Thyroid gland (tissue), 4 donors: ENCODE measurements around the gene FAM180B. TPM values are rescaled to one million over a fixed set of nuclear protein-coding genes. Genes with fewer than 3 reads are reported as not detected.

Source experiments
- DNase-seq, 2 donors: peaks; one replicate each; pipeline ENCODE4 v3.0.0-alpha.2; 2019
- H3K27ac ChIP-seq, 3 donors: fragments of 200-600 bp; sonication (generic); 1 replicate in 2 of 3; 2 replicates in 1 of 3; pipeline ENCODE4 v1.5.1; 2016 to 2019; ENCODE audit warnings: mild to moderate bottlenecking in 1 of 3, moderate library complexity in 1 of 3
- H3K27me3 ChIP-seq: fragments of 200-600 bp; sonication (generic); one replicate; pipeline ENCODE4 v1.5.1; 2019
- H3K36me3 ChIP-seq, 2 donors: fragments of 200-600 bp; sonication (generic); one replicate each; pipeline ENCODE4 v1.5.1; 2016 to 2019
- H3K4me1 ChIP-seq, 2 donors: fragments of 200-600 bp; sonication (generic); one replicate each; pipeline ENCODE4 v1.5.1; 2017 to 2019
- H3K4me3 ChIP-seq, 3 donors: fragments of 200-600 bp; sonication (generic); replicated peaks in 1 of 3; 1 replicate in 2 of 3; 2 replicates in 1 of 3; pipeline ENCODE4 v1.5.1; 2016; ENCODE audit warnings: mild to moderate bottlenecking in 1 of 3
- H3K9me3 ChIP-seq: fragments of 200-600 bp; sonication (generic); one replicate; pipeline ENCODE4 v1.5.1; 2017
- POLR2A ChIP-seq, 2 donors: fragments of 450-650 bp; IDR thresholded peaks; one replicate each; pipeline ENCODE4 v1.6.1; 2017; ENCODE audit warnings: antibody characterized with exemption in 2 of 2, mild to moderate bottlenecking in 2 of 2, moderate library complexity in 1 of 2
- WGBS, 2 donors: methylation state at CpG; one replicate each; pipeline ENCODE4 v1.1.5; 2017; 5-methylcytosine and 5-hydroxymethylcytosine counted together
- intact Hi-C: fragments of 100-400 bp; cut with DNase I; formaldehyde crosslinking; loops from one replicate; pipeline ENCODE4 v1.15.1; 2023
- total RNA-seq, 4 donors: library from RNA; depleted of rRNA; stranded (reverse); fragments of >200 nt; gene quantifications; one replicate each; pipeline ENCODE4 v1.2.3, GENCODE V29; 2016
- TF ChIP-seq, protein P1 (sequence below), 6 experiments: fragments of 200-600 bp in 3 of 6; fragments of 450-650 bp in 3 of 6; sonication (generic) in 3 of 6; IDR thresholded peaks; one replicate each; pipeline ENCODE4 v1.5.1; 2016 to 2019; ENCODE audit warnings: antibody characterized with exemption in 6 of 6, mild to moderate bottlenecking in 2 of 6, inconsistent platforms in 1 of 6, moderate library complexity in 1 of 6

FAM180B gene
- total RNA-seq, 4 donors from 2014 or later: 0.83 to 3.1 (median 1.4) TPM

DNA sequence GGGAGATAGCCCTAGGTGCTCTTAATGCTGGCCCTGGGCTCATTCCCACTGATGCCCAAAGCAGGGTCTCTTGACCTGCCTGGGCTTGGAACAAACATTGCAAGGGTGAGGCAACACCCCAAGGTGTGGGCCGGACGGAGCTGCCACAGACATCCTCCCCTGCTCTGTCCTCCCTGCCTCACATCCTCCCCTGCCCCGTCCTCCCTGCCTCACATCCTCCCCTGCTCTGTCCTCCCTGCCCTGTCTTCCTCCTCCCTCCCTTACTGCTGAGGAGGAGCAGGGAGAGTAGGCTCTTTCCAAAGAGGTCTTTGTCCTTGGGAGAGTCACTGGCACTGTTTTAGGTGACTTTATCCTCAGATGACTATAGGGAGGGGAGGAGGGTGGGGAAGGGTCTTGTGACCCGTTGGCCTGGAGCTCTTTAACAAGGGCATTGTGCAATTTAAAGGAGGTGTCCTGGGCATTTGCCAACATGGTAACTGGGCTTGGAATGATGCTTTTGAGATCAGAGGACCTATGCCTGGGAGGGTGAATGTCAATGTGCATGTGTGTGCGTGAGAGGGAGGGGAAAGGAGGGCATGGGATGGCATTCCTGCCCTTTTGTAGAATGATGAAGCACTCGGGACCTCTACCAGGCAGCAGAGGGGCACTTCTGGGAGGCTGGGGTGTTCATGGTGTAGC, 700 bp downstream of the FAM180B start:
- no peaks in the 10 kb centered on the region for H3K4me1 ChIP-seq
- H3K27ac ChIP-seq: no peak overlapping the region
- no peak for DNase-seq
- H3K27me3 ChIP-seq: peaks cover 5% of the 10 kb centered on the region
- no peak overlapping the region for H3K4me3 ChIP-seq
- intact Hi-C loops: no loop called here
- WGBS, 2 donors: 68 to 71% methylated on average over 6 of the region's 6 CpGs
- no peaks in the 10 kb centered on the region for H3K9me3 ChIP-seq
- H3K36me3 ChIP-seq: peaks cover 23 to 28% of the 10 kb centered on the region in 2 donors
- TF ChIP-seq, protein P1, sequence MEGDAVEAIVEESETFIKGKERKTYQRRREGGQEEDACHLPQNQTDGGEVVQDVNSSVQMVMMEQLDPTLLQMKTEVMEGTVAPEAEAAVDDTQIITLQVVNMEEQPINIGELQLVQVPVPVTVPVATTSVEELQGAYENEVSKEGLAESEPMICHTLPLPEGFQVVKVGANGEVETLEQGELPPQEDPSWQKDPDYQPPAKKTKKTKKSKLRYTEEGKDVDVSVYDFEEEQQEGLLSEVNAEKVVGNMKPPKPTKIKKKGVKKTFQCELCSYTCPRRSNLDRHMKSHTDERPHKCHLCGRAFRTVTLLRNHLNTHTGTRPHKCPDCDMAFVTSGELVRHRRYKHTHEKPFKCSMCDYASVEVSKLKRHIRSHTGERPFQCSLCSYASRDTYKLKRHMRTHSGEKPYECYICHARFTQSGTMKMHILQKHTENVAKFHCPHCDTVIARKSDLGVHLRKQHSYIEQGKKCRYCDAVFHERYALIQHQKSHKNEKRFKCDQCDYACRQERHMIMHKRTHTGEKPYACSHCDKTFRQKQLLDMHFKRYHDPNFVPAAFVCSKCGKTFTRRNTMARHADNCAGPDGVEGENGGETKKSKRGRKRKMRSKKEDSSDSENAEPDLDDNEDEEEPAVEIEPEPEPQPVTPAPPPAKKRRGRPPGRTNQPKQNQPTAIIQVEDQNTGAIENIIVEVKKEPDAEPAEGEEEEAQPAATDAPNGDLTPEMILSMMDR (IDR thresholded peaks at IDR 0.05): no peak
- no peak for TF ChIP-seq POLR2A (IDR thresholded peaks at IDR 0.05)

DNA sequence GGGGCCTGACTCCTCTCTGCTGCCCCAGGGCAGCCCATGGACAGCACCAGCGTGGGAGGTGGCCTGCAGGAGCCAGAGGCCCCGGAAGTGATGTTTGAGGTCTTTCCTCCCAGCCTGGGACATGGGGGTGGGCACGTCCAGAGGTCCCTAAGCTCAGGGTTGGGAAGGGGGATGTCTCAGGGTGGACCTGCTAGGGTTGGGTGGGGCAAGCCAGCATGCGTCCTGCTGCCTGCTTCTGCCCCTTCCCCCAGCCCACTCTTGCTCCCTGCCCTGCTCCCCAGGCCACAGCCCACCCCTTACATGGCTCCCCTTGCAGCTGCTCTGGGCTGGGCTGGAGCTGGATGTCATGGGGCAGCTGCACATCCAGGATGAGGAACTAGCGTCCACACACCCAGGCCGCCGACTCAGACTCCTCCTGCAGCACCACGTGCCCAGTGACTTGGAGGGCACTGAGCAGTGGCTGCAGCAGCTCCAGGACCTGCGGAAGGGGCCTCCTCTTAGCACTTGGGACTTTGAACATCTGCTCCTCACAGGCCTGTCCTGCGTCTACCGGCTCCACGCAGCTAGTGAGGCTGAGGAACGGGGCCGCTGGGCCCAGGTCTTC, 1.3 kb downstream of the FAM180B start:
- TF ChIP-seq, protein P1 (IDR thresholded peaks at IDR 0.05): no peak
- no peak for TF ChIP-seq POLR2A (IDR thresholded peaks at IDR 0.05)
- intact Hi-C loops: no loop called here
- H3K27ac ChIP-seq: no peak overlapping the region
- 81 to 95% methylated on average over 5 to 13 of the region's 14 CpGs for WGBS, 2 donors
- H3K4me1 ChIP-seq: no peaks in the 10 kb centered on the region
- no peaks in the 10 kb centered on the region for H3K9me3 ChIP-seq
- peaks cover 17 to 21% of the 10 kb centered on the region in 2 donors for H3K36me3 ChIP-seq
- peaks cover 5% of the 10 kb centered on the region for H3K27me3 ChIP-seq
- H3K4me3 ChIP-seq: no peak overlapping the region
- DNase-seq: peak in 1 of 2 donors; percentile 15

DNA sequence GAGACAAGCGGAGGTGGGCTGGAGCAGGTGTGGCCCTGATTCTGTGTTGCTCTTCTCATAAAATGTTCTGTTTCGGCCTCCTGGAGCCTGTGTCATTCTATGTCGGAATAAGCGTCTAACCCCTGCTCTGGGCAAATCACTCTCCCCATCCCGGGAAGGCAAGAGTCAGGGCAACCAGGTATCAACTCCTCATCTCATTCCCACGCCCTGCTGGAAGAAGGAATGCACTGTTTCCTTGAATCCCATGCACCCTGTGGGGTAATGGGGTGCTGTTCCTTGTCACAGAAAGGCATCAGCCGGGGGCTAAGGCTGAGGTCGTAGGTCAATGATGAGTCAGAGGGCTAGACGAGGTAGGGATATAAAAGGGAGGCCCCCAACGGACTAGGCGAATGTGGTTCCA, 2.6 kb downstream of the FAM180B start:
- Histone ChIP-seq H3K27ac (no peak overlapping the region), H3K9me3 (no peaks in the 10 kb centered on the region), H3K4me3 (no peak overlapping the region), H3K27me3 (peaks cover 5% of the 10 kb centered on the region), H3K36me3 (peaks cover 4 to 9% of the 10 kb centered on the region in 2 donors), H3K4me1 (peaks cover 5 to 6% of the 10 kb centered on the region in 2 donors)
- WGBS, 2 donors: 90 to 92% methylated on average over 11 of the region's 11 CpGs
- no peak for TF ChIP-seq POLR2A (IDR thresholded peaks at IDR 0.05)
- DNase-seq: no peak
- intact Hi-C loops: no loop called here

DNA sequence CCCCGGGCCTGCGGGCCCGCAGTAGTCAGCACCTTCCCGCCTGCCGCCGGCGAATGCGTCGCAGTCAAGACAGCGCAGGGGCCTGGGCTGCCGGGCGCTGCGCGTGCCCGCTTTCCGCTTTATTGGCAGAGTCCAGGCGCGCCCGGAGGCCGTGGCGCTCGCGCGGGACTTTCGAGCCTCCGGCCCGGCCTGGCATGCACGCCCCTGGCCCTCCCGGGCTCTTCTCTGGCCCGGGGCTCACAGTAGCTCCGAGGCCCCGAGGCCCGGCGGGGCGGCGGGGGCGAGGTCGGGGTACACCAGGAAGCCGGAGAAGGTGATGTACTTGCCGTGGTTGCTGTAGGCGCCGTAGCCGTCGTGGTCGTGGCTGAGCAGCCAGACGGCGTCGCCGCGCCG, 3.1 kb downstream of the FAM180B start:
- no peak overlapping the region for H3K27ac ChIP-seq
- peaks cover 9 to 10% of the 10 kb centered on the region in 2 donors for H3K4me1 ChIP-seq
- DNase-seq: no peak
- peaks cover 0 to 4% of the 10 kb centered on the region in 2 donors for H3K36me3 ChIP-seq
- no peak for TF ChIP-seq POLR2A (IDR thresholded peaks at IDR 0.05)
- TF ChIP-seq, protein P1 (IDR thresholded peaks at IDR 0.05): no peak
- 47 to 68% methylated on average over 31 to 49 of the region's 51 CpGs for WGBS, 2 donors
- H3K4me3 ChIP-seq: no peak overlapping the region
- H3K27me3 ChIP-seq: peaks cover 5% of the 10 kb centered on the region
- H3K9me3 ChIP-seq: no peaks in the 10 kb centered on the region
- intact Hi-C loops: no loop called here

DNA sequence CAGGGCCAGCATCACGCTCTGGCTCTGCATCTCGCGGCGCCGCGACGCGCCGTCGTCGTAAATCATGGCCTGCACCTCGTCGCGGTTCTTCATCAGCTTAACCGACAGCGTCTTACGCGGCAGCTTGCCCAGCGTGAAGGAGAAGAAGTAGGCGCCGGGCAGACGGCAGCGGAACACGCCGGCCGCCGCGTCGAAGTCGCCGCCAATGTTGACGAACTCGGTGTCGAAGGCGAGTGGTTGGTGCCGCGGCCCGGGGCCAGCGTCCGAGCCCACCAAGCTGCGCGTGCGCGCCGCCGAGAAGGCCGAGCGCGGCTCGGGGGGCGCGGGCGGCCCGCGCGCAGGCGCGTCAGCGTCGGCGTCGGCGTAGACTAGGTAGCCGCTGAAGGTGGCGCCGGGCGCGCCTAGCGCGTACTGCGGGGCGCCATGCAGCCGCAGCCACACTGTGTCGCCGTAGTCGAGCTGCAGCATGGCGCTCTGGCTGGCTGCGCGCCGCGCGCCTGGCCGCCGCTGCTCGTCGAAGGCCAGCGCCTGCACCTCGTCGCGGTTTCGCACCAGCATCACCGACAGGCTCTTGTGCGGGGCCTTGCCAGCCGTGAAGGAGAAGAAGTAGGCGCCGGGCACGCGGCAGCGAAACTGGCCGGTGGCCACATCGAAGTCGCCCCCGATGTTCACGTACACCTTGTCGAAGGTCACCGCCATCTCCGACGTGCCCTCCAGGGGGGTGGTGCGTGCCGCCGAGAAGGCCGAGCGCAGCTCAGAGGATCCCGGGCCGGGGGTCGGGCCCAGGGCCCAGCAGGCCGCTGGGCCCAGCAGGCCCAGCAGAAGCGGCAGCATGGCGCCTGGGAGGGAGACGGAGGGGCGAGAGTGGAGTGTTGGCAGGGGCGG, 3.7 kb downstream of the FAM180B start:
- Histone ChIP-seq H3K27ac (no peak overlapping the region), H3K36me3 (no peaks in the 10 kb centered on the region), H3K4me3 (no peak overlapping the region), H3K9me3 (no peaks in the 10 kb centered on the region), H3K4me1 (peaks cover 14 to 15% of the 10 kb centered on the region in 2 donors), H3K27me3 (peaks cover 5% of the 10 kb centered on the region)
- peak in 1 of 2 donors; percentile 10 for DNase-seq
- TF ChIP-seq, protein P1 (IDR thresholded peaks at IDR 0.05): no peak
- no peak for TF ChIP-seq POLR2A (IDR thresholded peaks at IDR 0.05)
- 61 to 68% methylated on average over 33 to 43 of the region's 122 CpGs for WGBS, 2 donors
- intact Hi-C loops: no loop called here
